Measurements from ENCODE around the gene HOXB3. TPM values are rescaled to one million over a fixed set of nuclear protein-coding genes. Genes with fewer than 3 reads are reported as not detected.

Gene HOXB3
- total RNA-seq, 4 donors from 2014 or later = 11.4 to 48.7 (median 24.2) TPM

DNA sequence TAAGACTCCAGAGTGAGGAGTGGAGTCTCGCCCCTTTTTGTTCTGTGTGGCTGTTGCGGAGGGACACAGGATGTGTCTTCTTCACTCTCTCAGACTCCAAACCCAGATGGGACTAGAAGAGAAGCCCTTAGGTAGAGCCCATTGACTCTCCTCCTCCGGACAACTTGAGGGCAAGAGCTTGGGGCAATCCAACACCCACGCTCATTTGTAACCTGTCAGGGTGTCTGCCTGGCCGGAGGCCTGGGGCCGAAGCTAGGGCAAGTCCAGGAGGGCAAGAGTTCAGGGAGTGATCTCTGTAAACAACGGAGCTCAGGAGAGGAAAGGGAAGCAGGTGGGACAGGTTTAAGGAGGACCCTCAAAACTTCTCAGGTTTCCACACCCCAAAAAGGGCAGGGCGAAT lies 57.8 kb downstream of the HOXB3 start:
- no peak for TF ChIP-seq EP300 (IDR thresholded peaks at IDR 0.05)
- no peak for TF ChIP-seq POLR2A (IDR thresholded peaks at IDR 0.05)
- H3K9me3 ChIP-seq = no peaks in the 10 kb centered on the region
- no peak overlapping the region for H3K27ac ChIP-seq
- peaks cover 4% of the 10 kb centered on the region for H3K27me3 ChIP-seq
- ATAC-seq = no peak
- no peaks in the 10 kb centered on the region for H3K36me3 ChIP-seq
- H3K4me3 ChIP-seq = no peak overlapping the region
- no peaks in the 10 kb centered on the region for H3K4me1 ChIP-seq
- 98 to 100% methylated on average over 3 to 5 of the region's 8 CpGs for WGBS, 2 donors (ENCODE audit: low coverage in 1 of 2)

DNA sequence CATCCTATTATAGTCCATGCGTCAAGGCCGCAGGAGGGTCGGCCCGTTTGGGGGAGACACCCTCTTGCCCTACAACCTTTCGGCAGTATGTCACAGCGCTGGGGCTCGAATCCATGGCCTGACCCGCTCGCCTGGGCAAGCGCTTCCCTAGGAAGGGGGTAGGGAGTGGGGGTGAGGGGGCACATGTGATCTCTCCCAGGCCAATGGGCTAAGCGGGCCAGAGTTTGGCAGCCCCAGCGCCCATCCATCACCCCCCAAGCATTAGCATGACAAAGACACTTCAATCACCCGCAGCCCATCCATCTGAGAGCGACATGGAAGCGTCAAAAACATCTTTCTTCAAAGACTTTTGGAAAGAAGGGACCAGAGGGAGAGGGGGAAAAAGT lies 59.2 kb downstream of the HOXB3 start, which contains the start of gene HOXB1:
HOXB1 (minus strand) TSS at position 125 of the 386 bp plus-strand sequence; CDS start at position 18, 107 bp downstream.
- H3K36me3 ChIP-seq = no peaks in the 10 kb centered on the region
- H3K4me3 ChIP-seq = no peak within 1 kb of the TSS
- peaks cover 14% of the 10 kb centered on the region for H3K27me3 ChIP-seq
- 100% methylated on average over 2 of the region's 15 CpGs; no CpG with 5 or more reads in 1 of the 2 donors for WGBS, 2 donors (ENCODE audit: low coverage in 1 of 2)
- no peak within 1 kb of the TSS for H3K27ac ChIP-seq
- TF ChIP-seq EP300 (IDR thresholded peaks at IDR 0.05) (no peak), POLR2AphosphoS5 (IDR thresholded peaks at IDR 0.05) (no peak), POLR2A (IDR thresholded peaks at IDR 0.05) (no peak)
- TF ChIP-seq, protein P1, sequence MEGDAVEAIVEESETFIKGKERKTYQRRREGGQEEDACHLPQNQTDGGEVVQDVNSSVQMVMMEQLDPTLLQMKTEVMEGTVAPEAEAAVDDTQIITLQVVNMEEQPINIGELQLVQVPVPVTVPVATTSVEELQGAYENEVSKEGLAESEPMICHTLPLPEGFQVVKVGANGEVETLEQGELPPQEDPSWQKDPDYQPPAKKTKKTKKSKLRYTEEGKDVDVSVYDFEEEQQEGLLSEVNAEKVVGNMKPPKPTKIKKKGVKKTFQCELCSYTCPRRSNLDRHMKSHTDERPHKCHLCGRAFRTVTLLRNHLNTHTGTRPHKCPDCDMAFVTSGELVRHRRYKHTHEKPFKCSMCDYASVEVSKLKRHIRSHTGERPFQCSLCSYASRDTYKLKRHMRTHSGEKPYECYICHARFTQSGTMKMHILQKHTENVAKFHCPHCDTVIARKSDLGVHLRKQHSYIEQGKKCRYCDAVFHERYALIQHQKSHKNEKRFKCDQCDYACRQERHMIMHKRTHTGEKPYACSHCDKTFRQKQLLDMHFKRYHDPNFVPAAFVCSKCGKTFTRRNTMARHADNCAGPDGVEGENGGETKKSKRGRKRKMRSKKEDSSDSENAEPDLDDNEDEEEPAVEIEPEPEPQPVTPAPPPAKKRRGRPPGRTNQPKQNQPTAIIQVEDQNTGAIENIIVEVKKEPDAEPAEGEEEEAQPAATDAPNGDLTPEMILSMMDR (IDR thresholded peaks at IDR 0.05) = no peak
- no peak for ATAC-seq
- no peaks in the 10 kb centered on the region for H3K9me3 ChIP-seq
- H3K4me1 ChIP-seq = no peaks in the 10 kb centered on the region

DNA sequence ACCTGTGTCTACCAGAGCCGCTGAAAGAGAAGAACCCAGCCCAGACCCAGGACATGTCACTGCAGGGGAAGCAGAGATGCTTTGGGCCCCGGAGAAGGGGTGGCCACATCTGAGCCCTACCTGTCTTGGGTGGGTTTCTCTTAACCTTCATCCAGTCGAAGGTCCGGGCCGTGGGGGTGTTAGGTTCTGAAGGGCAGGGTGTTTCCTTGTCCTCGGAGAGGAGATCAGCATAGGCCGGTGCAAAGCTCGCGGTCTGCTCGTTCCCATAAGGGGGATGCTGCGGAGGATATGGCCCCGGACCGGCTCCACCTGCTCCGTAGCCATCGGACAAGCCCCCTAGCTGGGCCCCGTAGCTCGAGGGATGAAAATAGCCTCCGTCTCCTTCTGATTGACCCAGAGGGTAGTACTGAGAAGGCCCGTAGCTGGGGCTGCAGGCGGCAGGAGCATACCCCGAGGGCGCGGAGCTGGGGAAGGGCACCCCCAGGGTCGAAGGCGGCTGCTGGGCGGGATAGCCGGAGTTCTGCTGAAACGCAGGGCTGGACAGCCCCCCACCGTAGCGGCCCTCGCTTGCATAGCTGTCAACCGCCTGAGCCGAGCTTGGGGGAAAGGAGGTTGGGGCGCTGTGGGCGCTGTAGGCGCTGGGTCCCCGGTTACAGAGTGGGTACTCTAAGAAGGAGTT lies 59.7 kb downstream of the HOXB3 start:
- Histone ChIP-seq H3K27ac (no peak overlapping the region), H3K27me3 (peaks cover 15% of the 10 kb centered on the region), H3K36me3 (no peaks in the 10 kb centered on the region), H3K9me3 (no peaks in the 10 kb centered on the region), H3K4me1 (no peaks in the 10 kb centered on the region), H3K4me3 (no peak overlapping the region)
- 100% methylated on average over 1 of the region's 37 CpGs; no CpG with 5 or more reads in 1 of the 2 donors for WGBS, 2 donors (ENCODE audit: low coverage in 1 of 2)
- ATAC-seq = no peak
- no peak for TF ChIP-seq POLR2AphosphoS5 (IDR thresholded peaks at IDR 0.05)
- no peak for TF ChIP-seq POLR2A (IDR thresholded peaks at IDR 0.05)
- TF ChIP-seq, protein P1 (IDR thresholded peaks at IDR 0.05) = no peak
- TF ChIP-seq EP300 (IDR thresholded peaks at IDR 0.05) = no peak

DNA sequence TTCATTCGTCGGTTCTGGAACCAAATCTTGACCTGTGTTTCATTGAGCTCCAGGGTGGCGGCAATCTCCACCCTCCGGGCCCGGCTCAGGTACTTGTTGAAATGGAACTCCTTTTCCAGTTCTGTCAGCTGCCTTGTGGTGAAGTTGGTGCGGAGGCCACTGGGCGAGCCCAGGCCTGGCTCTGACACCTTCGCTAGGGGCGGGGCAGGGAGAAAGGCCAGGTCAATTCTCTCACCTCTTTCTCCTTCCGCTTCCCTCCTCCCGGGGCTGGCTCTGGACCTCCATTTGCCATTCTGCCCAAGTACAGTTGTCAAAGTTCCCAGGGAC lies 60.4 kb downstream of the HOXB3 start:
- no peaks in the 10 kb centered on the region for H3K4me1 ChIP-seq
- H3K27ac ChIP-seq = no peak overlapping the region
- no peak overlapping the region for H3K4me3 ChIP-seq
- no CpG with 5 or more reads among the region's 11 CpGs for WGBS, 2 donors (ENCODE audit: low coverage in 1 of 2)
- H3K36me3 ChIP-seq = no peaks in the 10 kb centered on the region
- no peaks in the 10 kb centered on the region for H3K9me3 ChIP-seq
- no peak for ATAC-seq
- peaks cover 15% of the 10 kb centered on the region for H3K27me3 ChIP-seq
- TF ChIP-seq POLR2AphosphoS5 (IDR thresholded peaks at IDR 0.05) (no peak), EP300 (IDR thresholded peaks at IDR 0.05) (no peak), POLR2A (IDR thresholded peaks at IDR 0.05) (no peak)
- TF ChIP-seq, protein P1 (IDR thresholded peaks at IDR 0.05) = no peak

DNA sequence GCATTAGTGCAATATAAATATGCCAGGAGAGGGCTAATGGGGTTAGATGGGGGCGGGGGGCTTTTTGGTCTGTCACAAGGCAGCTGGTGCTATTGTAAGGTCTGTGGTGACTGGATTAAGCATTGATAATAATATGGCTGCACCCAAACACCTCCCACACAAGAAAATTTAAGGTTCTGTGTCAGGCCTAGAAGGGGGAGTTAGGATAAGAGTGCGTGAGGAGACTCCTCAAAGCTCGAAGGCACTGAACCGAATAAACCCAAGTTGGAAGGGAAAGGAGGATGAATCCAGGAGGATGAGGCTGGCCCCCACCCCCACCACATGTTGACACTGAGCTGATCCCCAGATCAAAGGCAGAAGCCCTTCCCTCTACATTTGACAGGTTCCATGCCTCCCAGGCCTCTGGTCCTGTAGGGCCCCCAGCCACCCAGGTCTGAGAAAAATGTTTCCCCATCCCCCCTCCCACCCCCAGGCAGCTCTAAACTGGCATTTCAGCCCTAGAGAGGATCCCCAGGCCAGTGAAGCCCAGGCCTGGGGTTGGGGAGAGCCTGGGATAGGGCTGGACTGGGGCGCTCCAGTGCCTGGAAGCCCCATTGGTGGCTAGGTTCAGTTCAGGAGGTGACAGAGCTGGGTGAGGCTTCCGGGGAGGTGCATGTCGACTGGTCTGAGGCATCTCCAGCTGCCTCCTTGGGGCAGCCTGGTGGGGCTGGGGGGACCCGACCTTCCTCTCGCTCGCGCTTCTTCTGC lies 60.9 kb downstream of the HOXB3 start:
- no peak for TF ChIP-seq POLR2A (IDR thresholded peaks at IDR 0.05)
- TF ChIP-seq POLR2AphosphoS5 (IDR thresholded peaks at IDR 0.05) = no peak
- TF ChIP-seq, protein P1 (IDR thresholded peaks at IDR 0.05) = no peak
- TF ChIP-seq EP300 (IDR thresholded peaks at IDR 0.05) = no peak
- H3K9me3 ChIP-seq = no peaks in the 10 kb centered on the region
- no peaks in the 10 kb centered on the region for H3K4me1 ChIP-seq
- 78 to 97% methylated on average over 4 of the region's 11 CpGs for WGBS, 2 donors (ENCODE audit: low coverage in 1 of 2)
- H3K27ac ChIP-seq = no peak overlapping the region
- no peaks in the 10 kb centered on the region for H3K36me3 ChIP-seq
- H3K4me3 ChIP-seq = no peak overlapping the region
- ATAC-seq = no peak
- peaks cover 15% of the 10 kb centered on the region for H3K27me3 ChIP-seq
